Lung (tissue), 11 donors: ENCODE results near the gene NPIPA1. TPM values are rescaled to one million over a fixed set of nuclear protein-coding genes. Genes with fewer than 3 reads are reported as not detected.
A peak's percentile ranks its signal among the peaks of the same experiment; 100 is the strongest.
"Not testable (repeated sequence)": the region's sequence is repeated elsewhere in the genome, so short reads cannot be mapped to it uniquely, and the experiment has no call there.

Source experiments
- ATAC-seq: fragments of 200-7000 bp; cut with Tn5 transposase; one replicate; pipeline ENCODE4 v1.9.1; 2020; ENCODE audit warnings: moderate number of reproducible peaks; ENCODE audit not compliant: insufficient read depth, low FRiP score
- DNase-seq, 3 donors: peaks; one replicate each; pipeline ENCODE4 v3.0.0-alpha.2; 2013 to 2017
- H3K27ac ChIP-seq, 2 donors: one replicate each; pipeline ENCODE4 v1.5.1; 2013; ENCODE audit warnings: mild to moderate bottlenecking in 2 of 2, moderate library complexity in 2 of 2, control low read depth in 1 of 2, inconsistent platforms in 1 of 2, low read depth in 1 of 2, low read length in 1 of 2
- H3K27me3 ChIP-seq, 3 donors: one replicate each; pipeline ENCODE4 v1.5.1; 2013; ENCODE audit warnings: low read length in 2 of 3; ENCODE audit not compliant: control insufficient read depth in 3 of 3, insufficient read depth in 3 of 3
- H3K36me3 ChIP-seq, 4 donors: one replicate each; pipeline ENCODE4 v1.5.1; 2013; ENCODE audit warnings: low read length in 4 of 4, mild to moderate bottlenecking in 1 of 4, moderate library complexity in 1 of 4; ENCODE audit not compliant: control insufficient read depth in 4 of 4, insufficient read depth in 4 of 4
- H3K4me1 ChIP-seq, 5 donors: one replicate each; pipeline ENCODE4 v1.5.1; 2013; ENCODE audit warnings: low read length in 5 of 5, mild to moderate bottlenecking in 2 of 5, moderate library complexity in 1 of 5; ENCODE audit not compliant: control insufficient read depth in 5 of 5, insufficient read depth in 5 of 5
- H3K4me3 ChIP-seq: one replicate; pipeline ENCODE4 v1.5.1; 2013; ENCODE audit warnings: mild to moderate bottlenecking, control low read depth, moderate library complexity
- H3K9ac ChIP-seq, 2 donors: one replicate each; pipeline ENCODE4 v1.5.1; 2013; ENCODE audit warnings: low read length in 2 of 2, control low read depth in 1 of 2; ENCODE audit not compliant: insufficient read depth in 1 of 2
- H3K9me3 ChIP-seq, 4 donors: one replicate each; pipeline ENCODE4 v1.5.1; 2013; ENCODE audit warnings: low read length in 3 of 4, mild to moderate bottlenecking in 1 of 4, moderate library complexity in 1 of 4; ENCODE audit not compliant: control insufficient read depth in 4 of 4, insufficient read depth in 3 of 4
- WGBS, 2 donors: extraction: QIAGEN DNeasy Blood & Tissue Kit; methylation state at CpG; one replicate each; pipeline ENCODE4 v1.1.7; 2013; 5-methylcytosine and 5-hydroxymethylcytosine counted together
- polyA plus RNA-seq, 2 donors: library from polyadenylated mRNA; stranded (reverse); fragments of 200-250 nt; gene quantifications; one replicate each; pipeline ENCODE4 v1.2.1, GENCODE V29; 2013
- small RNA-seq: library from RNA; depleted of rRNA; stranded (forward); fragments of <200 nt; gene quantifications from one replicate; pipeline ENCODE3, GENCODE V24; 2014; ENCODE audit warnings: low replicate concordance
- total RNA-seq, 2 donors: library from RNA; depleted of rRNA in 1 of 2; stranded (reverse); fragments of >200 nt in 1 of 2; gene quantifications; one replicate each; pipeline ENCODE4 v1.2.1, GENCODE V29; 2014 to 2021
- donor health status: Bipolar disorder and iron deficiency.
- donor health status: healthy.
- donor health status: DM: yes; HTN: yes; CAD: no.

Gene NPIPA1
- total and polyA plus RNA-seq, 4 donors = 49.7 to 90.0 (median 75.3) TPM

- DNase-seq (peak in 1 of 3 donors; percentile 40), ATAC-seq (peak; percentile 14)
- not testable (repeated sequence) for H3K9ac ChIP-seq, H3K27ac ChIP-seq, H3K27me3 ChIP-seq, H3K4me3 ChIP-seq, H3K4me1 ChIP-seq, H3K9me3 ChIP-seq
- H3K36me3 ChIP-seq = peaks cover 0 to 17% (median 5%) of the 10 kb centered on the region in 4 donors
- WGBS, 2 donors = 61 to 81% methylated on average over 74 to 92 of the region's 98 CpGs
Measured at GRCh38 chr16:14989291-14990281, 52.3 kb downstream of the NPIPA1 start.

- not testable (repeated sequence) for H3K4me1 ChIP-seq, H3K4me3 ChIP-seq, DNase-seq, H3K27me3 ChIP-seq, H3K9me3 ChIP-seq, ATAC-seq, H3K9ac ChIP-seq, H3K27ac ChIP-seq
- WGBS, 2 donors = 94 to 95% methylated on average over 6 of the region's 7 CpGs
- peaks cover 0 to 14% (median 3%) of the 10 kb centered on the region in 4 donors for H3K36me3 ChIP-seq
Measured at GRCh38 chr16:14993277-14994151, 56.3 kb downstream of the NPIPA1 start.

GRCh38 chr16:14996702-14997101 lies 59.5 kb downstream of the NPIPA1 start:
- DNase-seq, H3K4me3 ChIP-seq, H3K36me3 ChIP-seq, H3K9me3 ChIP-seq, ATAC-seq, H3K27ac ChIP-seq, H3K4me1 ChIP-seq, H3K27me3 ChIP-seq, H3K9ac ChIP-seq: not testable (repeated sequence)
- WGBS, 2 donors = 85 to 93% methylated on average over 5 to 6 of the region's 6 CpGs

GRCh38 chr16:14998300-14998699 lies 61.1 kb downstream of the NPIPA1 start:
- H3K4me3 ChIP-seq, H3K9me3 ChIP-seq, H3K9ac ChIP-seq, ATAC-seq, DNase-seq, H3K4me1 ChIP-seq, H3K27ac ChIP-seq, H3K36me3 ChIP-seq, H3K27me3 ChIP-seq: not testable (repeated sequence)
- 98% methylated on average over 7 of the region's 7 CpGs for WGBS, 2 donors

GRCh38 chr16:14999845-15000244 lies 62.6 kb downstream of the NPIPA1 start:
- not testable (repeated sequence) for H3K27me3 ChIP-seq, H3K9ac ChIP-seq, H3K4me1 ChIP-seq, ATAC-seq, DNase-seq, H3K27ac ChIP-seq, H3K9me3 ChIP-seq, H3K36me3 ChIP-seq, H3K4me3 ChIP-seq
- 72 to 78% methylated on average over 3 of the region's 3 CpGs for WGBS, 2 donors

Small RNA genes lying within 50 kb of the gene (small RNA-seq; reads per million reads assigned to genes)
- not detected for gene AC138932.4
- gene MIR3180-1 = not detected
- not detected for gene MIR3670-1
- gene MIR6511A1 = not detected
- gene MIR6770-1 = not detected
- gene RF00019 = not detected

Other genes starting within 250 kb of the NPIPA1 start
- gene PLA2G10, start 243.1 kb upstream of the NPIPA1 start, total RNA-seq = 1 to 10 TPM in 1 of 2 donors, under 1 TPM in 1; 0.40 to 5.6 TPM
- 10 to 100 TPM in 1 of 2 donors, 1 to 10 TPM in 1; 5.8 to 10.1 TPM for gene PLA2G10, start 243.1 kb upstream of the NPIPA1 start, polyA plus RNA-seq
- gene NPIPA3, start 234.0 kb upstream of the NPIPA1 start, total RNA-seq = 1 to 10 TPM in 1 of 2 donors, not detected in 1; 1.0 TPM
- 1 to 10 TPM in 1 of 2 donors, under 1 TPM in 1; 0.22 to 1.5 TPM for gene NPIPA3, start 234.0 kb upstream of the NPIPA1 start, polyA plus RNA-seq
- 1 to 10 TPM; 1.7 to 2.7 TPM for gene NPIPA2, start 194.9 kb upstream of the NPIPA1 start, total RNA-seq
- gene NPIPA2, start 194.9 kb upstream of the NPIPA1 start, polyA plus RNA-seq = 1 to 10 TPM in 1 of 2 donors, under 1 TPM in 1; 0.68 to 3.0 TPM
- 10 to 100 TPM; 39.6 to 90.8 TPM for gene NOMO1, start 103.7 kb upstream of the NPIPA1 start, total RNA-seq
- 10 to 100 TPM; 21.2 to 45.1 TPM for gene NOMO1, start 103.7 kb upstream of the NPIPA1 start, polyA plus RNA-seq
- 100 to 1,000 TPM in 1 of 2 donors, 10 to 100 TPM in 1; 88.1 to 109 TPM for gene PDXDC1, start 37.6 kb downstream of the NPIPA1 start, total RNA-seq
- gene PDXDC1, start 37.6 kb downstream of the NPIPA1 start, polyA plus RNA-seq = 10 to 100 TPM; 35.7 to 51.1 TPM
- 10 to 100 TPM; 24.4 to 28.1 TPM for gene NTAN1, start 118.6 kb downstream of the NPIPA1 start, total RNA-seq
- gene NTAN1, start 118.6 kb downstream of the NPIPA1 start, polyA plus RNA-seq = 10 to 100 TPM; 31.0 to 34.3 TPM
- gene RRN3, start 156.8 kb downstream of the NPIPA1 start, total RNA-seq = 10 to 100 TPM; 23.2 to 43.1 TPM
- gene RRN3, start 156.8 kb downstream of the NPIPA1 start, polyA plus RNA-seq = 10 to 100 TPM; 11.1 to 15.5 TPM